SH-SY5Y (cell line): ENCODE results near the gene ANAPC1.

Source experiments
- GATA2 ChIP-seq: IDR thresholded peaks from 2 replicates; pipeline ENCODE4 v1.6.1; 2011; ENCODE audit warnings: mild to moderate bottlenecking, low read depth, low read length
- GATA3 ChIP-seq: IDR thresholded peaks from 2 replicates; pipeline ENCODE4 v1.6.1; 2011; ENCODE audit warnings: low read depth, mild to moderate bottlenecking, low read length, moderate library complexity

- no peak for TF ChIP-seq GATA2
- TF ChIP-seq GATA3, result no peak
Observed at GRCh38 chr2:111905990-111906735, 22.2 kb upstream of the ANAPC1 start.
